AG10803 (cell line): ENCODE results near the gene HK1.

Experiments used
- DNase-seq: peaks from one replicate; pipeline ENCODE4 v3.0.0; 2010; ENCODE audit warnings: low read depth
- H3K4me3 ChIP-seq: 2 replicates; pipeline ENCODE4 v1.5.1; 2011; ENCODE audit warnings: mild to moderate bottlenecking, low read length, control low read depth
- CTCF ChIP-seq: conservative IDR thresholded peaks from 2 replicates; pipeline ENCODE4 v1.5.1; 2011; ENCODE audit warnings: mild to moderate bottlenecking, low read length, control low read depth, inconsistent platforms

Gene HK1

GRCh38 chr10:69335613-69336012 is 57.3 kb downstream of the HK1 start:
- DNase-seq: no peak
- H3K4me3 ChIP-seq: no peak overlapping the region

GRCh38 chr10:69336952-69337295 is 58.6 kb downstream of the HK1 start:
- H3K4me3 ChIP-seq: no peak overlapping the region
- DNase-seq: no peak
- no peak for TF ChIP-seq CTCF

More at GRCh38 chr10:69335613-69336012, 57.3 kb downstream of the HK1 start:
- TF ChIP-seq CTCF: no peak

GRCh38 chr10:69337296-69338132 is 59.2 kb downstream of the HK1 start:
- H3K4me3 ChIP-seq: no peak overlapping the region
- peak; percentile 75 for DNase-seq
- TF ChIP-seq CTCF: no peak

- H3K4me3 ChIP-seq: no peak overlapping the region
- TF ChIP-seq CTCF: no peak
- DNase-seq: no peak
Observed at GRCh38 chr10:69338133-69338456, 59.8 kb downstream of the HK1 start.

GRCh38 chr10:69338547-69339450 is 60.5 kb downstream of the HK1 start:
- no peak overlapping the region for H3K4me3 ChIP-seq
- no peak for TF ChIP-seq CTCF
- DNase-seq: no peak

GRCh38 chr10:69340695-69341094 is 62.4 kb downstream of the HK1 start:
- no peak for TF ChIP-seq CTCF
- no peak overlapping the region for H3K4me3 ChIP-seq
- DNase-seq: no peak
